Uterus (tissue), 4 donors: Measurements from ENCODE around the gene IQGAP1. TPM values are rescaled to one million over a fixed set of nuclear protein-coding genes. Genes with fewer than 3 reads are reported as not detected.

ENCODE experiments used
- DNase-seq, 2 donors: peaks; one replicate each; pipeline ENCODE4 v3.0.0-alpha.2; 2019 to 2020
- H3K27ac ChIP-seq, 2 donors: fragments of 200-600 bp; sonication (generic); 1 replicate in 1 of 2; 2 replicates in 1 of 2; pipeline ENCODE4 v1.5.1; 2016 to 2018
- H3K27me3 ChIP-seq, 2 donors: fragments of 200-600 bp; sonication (generic); one replicate each; pipeline ENCODE4 v1.5.1; 2018 to 2019; ENCODE audit warnings: control low read depth in 1 of 2
- H3K36me3 ChIP-seq, 2 donors: fragments of 200-600 bp; sonication (generic); one replicate each; pipeline ENCODE4 v1.5.1; 2019; ENCODE audit warnings: control low read depth in 1 of 2
- H3K4me1 ChIP-seq, 2 donors: fragments of 200-600 bp; sonication (generic); one replicate each; pipeline ENCODE4 v1.5.1; 2018 to 2019; ENCODE audit warnings: control low read depth in 1 of 2
- H3K4me3 ChIP-seq, 2 donors: fragments of 200-600 bp; sonication (generic); 1 replicate in 1 of 2; 2 replicates in 1 of 2; pipeline ENCODE4 v1.5.1; 2018 to 2019; ENCODE audit warnings: mild to moderate bottlenecking in 1 of 2
- H3K9me3 ChIP-seq, 2 donors: fragments of 200-600 bp; sonication (generic); one replicate each; pipeline ENCODE4 v1.5.1; 2019; ENCODE audit warnings: control low read depth in 1 of 2
- POLR2A ChIP-seq, 2 donors: fragments of 450-650 bp; IDR thresholded peaks; one replicate each; pipeline ENCODE4 v1.6.1; 2016; ENCODE audit warnings: antibody characterized with exemption in 2 of 2, mild to moderate bottlenecking in 1 of 2, moderate library complexity in 1 of 2
- intact Hi-C: fragments of 100-400 bp; cut with DNase I; formaldehyde crosslinking; loops from one replicate; pipeline ENCODE4 v1.15.1; 2023; ENCODE audit warnings: low total_unique reads
- total RNA-seq, 4 donors: library from RNA; depleted of rRNA in 3 of 4; stranded (reverse); fragments of >200 nt in 3 of 4; gene quantifications; one replicate each; pipeline versions ENCODE4 v1.1.0 to v1.2.4, GENCODE V29; 2014 to 2023
- TF ChIP-seq, protein P1 (sequence below), 4 experiments: fragments of 200-600 bp in 2 of 4; fragments of 450-650 bp in 2 of 4; sonication (generic) in 2 of 4; IDR thresholded peaks; one replicate each; pipeline ENCODE4 v1.5.1; 2016 to 2019; ENCODE audit warnings: antibody characterized with exemption in 4 of 4, mild to moderate bottlenecking in 2 of 4, moderate library complexity in 1 of 4
- donor health status: DM: yes; HTN: yes; CAD: no.

Gene IQGAP1
- total RNA-seq, 4 donors from 2014 or later: 195 to 777 (median 290) TPM

DNA sequence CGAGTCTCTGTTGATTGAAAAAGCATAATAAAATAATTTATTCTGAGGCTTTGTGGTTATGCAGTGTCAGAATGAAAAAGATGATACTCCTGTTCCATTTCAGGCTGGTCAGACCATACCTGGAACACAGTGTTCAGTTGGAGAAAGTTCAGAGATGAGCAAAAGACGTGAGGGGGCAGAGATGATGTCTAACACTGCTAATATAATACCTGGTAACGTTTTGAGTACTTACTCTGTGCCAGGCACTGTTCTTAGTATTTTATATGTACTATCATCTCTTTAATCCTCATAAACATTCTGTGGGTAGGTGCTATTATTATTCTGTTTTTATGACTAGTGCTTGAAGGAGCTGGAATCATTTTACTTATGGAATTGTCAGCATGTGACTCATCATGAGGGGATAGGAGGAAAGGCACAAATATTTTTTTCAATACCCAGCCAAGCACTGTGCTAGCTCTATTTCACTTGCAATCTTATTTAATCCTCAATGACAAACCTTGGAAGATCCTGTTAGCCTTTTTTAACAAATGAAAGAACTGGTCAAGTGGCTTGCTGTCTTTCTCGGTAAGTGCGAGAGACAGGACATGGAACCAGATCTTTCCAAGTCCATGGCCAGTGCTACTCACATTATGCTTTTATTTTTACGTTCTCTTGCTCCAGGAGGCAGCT, 31.8 kb downstream of the IQGAP1 start:
- intact Hi-C loops: no loop called here
- no peaks in the 10 kb centered on the region for H3K27me3 ChIP-seq

DNA sequence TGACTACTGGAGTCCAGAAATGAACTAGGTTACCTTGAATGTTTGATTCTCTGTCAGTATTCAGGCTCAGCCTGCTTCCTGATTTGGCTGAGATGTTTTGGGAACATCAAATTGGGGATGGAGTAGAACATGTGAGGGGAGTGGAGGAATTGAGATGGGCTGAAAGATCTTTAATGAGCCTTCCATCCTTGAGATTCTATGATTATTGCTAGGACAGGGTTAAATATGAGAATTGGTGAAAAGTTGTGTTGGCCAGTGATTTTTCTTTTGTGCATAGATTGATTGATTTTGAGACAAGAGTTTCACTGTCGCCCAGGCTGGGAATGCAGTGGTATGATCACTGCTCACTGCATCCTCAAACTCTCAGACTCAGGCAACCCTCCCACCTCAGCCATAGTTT, 32.4 kb downstream of the IQGAP1 start:
- peak overlapping the region in 1 of 2 donors; percentile 10 for H3K4me3 ChIP-seq
- no peak for DNase-seq
- peaks cover 10 to 11% of the 10 kb centered on the region in 2 donors for H3K4me1 ChIP-seq
- intact Hi-C loops: no loop called here
- H3K27ac ChIP-seq: peak overlapping the region; percentile 85 to 95
- no peaks in the 10 kb centered on the region for H3K36me3 ChIP-seq
- TF ChIP-seq, protein P1, sequence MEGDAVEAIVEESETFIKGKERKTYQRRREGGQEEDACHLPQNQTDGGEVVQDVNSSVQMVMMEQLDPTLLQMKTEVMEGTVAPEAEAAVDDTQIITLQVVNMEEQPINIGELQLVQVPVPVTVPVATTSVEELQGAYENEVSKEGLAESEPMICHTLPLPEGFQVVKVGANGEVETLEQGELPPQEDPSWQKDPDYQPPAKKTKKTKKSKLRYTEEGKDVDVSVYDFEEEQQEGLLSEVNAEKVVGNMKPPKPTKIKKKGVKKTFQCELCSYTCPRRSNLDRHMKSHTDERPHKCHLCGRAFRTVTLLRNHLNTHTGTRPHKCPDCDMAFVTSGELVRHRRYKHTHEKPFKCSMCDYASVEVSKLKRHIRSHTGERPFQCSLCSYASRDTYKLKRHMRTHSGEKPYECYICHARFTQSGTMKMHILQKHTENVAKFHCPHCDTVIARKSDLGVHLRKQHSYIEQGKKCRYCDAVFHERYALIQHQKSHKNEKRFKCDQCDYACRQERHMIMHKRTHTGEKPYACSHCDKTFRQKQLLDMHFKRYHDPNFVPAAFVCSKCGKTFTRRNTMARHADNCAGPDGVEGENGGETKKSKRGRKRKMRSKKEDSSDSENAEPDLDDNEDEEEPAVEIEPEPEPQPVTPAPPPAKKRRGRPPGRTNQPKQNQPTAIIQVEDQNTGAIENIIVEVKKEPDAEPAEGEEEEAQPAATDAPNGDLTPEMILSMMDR (IDR thresholded peaks at IDR 0.05): no peak
- TF ChIP-seq POLR2A (IDR thresholded peaks at IDR 0.05): no peak
- H3K9me3 ChIP-seq: no peaks in the 10 kb centered on the region
- H3K27me3 ChIP-seq: no peaks in the 10 kb centered on the region

More for the DNA sequence above, 31.8 kb downstream of the IQGAP1 start:
- no peaks in the 10 kb centered on the region for H3K9me3 ChIP-seq
- DNase-seq: peak in 1 of 2 donors; percentile 59
- H3K4me3 ChIP-seq: peak overlapping the region in 1 of 2 donors; percentile 10
- peaks cover 6 to 14% of the 10 kb centered on the region in 2 donors for H3K4me1 ChIP-seq
- H3K36me3 ChIP-seq: no peaks in the 10 kb centered on the region
- peak overlapping the region; percentile 85 to 95 for H3K27ac ChIP-seq
- TF ChIP-seq POLR2A (IDR thresholded peaks at IDR 0.05): peak in 1 of 2 donors; percentile 11
- TF ChIP-seq, protein P1 (IDR thresholded peaks at IDR 0.05): no peak

DNA sequence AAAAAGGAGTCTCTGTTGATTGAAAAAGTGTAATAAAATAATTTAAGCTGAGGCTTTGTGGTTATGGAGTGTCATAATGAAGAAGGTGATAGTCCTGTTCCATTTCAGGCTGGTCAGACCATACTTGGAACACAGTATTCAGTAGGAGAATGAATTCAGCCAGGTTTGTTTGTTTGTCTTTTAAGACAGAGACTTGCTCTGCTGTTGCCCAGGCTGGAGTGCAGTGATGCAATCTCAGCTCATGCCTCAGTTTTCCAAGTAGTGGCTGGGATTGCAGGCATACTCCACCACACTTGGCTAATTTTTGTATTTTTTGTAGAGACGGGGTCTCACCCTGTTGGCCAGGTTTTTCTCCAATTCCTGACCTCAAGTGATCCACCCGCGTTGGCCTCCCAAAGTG, 33.5 kb downstream of the IQGAP1 start:
- intact Hi-C loops: no loop called here
- Histone ChIP-seq H3K27ac (peak overlapping the region; percentile 85 to 95), H3K4me3 (no peak overlapping the region), H3K27me3 (no peaks in the 10 kb centered on the region), H3K9me3 (no peaks in the 10 kb centered on the region), H3K4me1 (peaks cover 10 to 18% of the 10 kb centered on the region in 2 donors), H3K36me3 (no peaks in the 10 kb centered on the region)
- no peak for TF ChIP-seq POLR2A (IDR thresholded peaks at IDR 0.05)
- TF ChIP-seq, protein P1 (IDR thresholded peaks at IDR 0.05): no peak
- DNase-seq: no peak

DNA sequence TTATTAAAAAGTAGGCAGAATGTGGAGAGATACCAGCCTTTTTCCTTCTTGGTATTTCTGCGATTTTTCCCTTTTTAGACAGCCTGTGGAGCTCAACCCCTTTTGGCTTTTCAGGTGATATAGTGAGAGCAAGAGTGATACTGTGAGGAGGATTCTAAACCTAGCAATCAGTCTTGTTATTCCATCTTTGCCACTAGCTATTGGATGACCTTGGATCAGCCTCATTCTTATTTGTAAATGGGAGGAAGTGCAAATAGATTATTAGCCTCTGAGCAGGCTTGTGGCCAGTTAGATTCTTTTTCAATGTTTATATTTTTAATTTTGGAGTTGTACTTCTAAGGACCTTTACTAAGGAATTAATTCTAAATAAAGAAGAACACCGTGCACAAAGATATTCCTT, 34.0 kb downstream of the IQGAP1 start:
- Histone ChIP-seq H3K27ac (peak overlapping the region; percentile 85 to 95), H3K27me3 (no peaks in the 10 kb centered on the region), H3K9me3 (no peaks in the 10 kb centered on the region), H3K4me1 (peaks cover 10 to 18% of the 10 kb centered on the region in 2 donors), H3K4me3 (no peak overlapping the region), H3K36me3 (no peaks in the 10 kb centered on the region)
- intact Hi-C loops: no loop called here
- DNase-seq: no peak
- TF ChIP-seq, protein P1 (IDR thresholded peaks at IDR 0.05): no peak
- no peak for TF ChIP-seq POLR2A (IDR thresholded peaks at IDR 0.05)

DNA sequence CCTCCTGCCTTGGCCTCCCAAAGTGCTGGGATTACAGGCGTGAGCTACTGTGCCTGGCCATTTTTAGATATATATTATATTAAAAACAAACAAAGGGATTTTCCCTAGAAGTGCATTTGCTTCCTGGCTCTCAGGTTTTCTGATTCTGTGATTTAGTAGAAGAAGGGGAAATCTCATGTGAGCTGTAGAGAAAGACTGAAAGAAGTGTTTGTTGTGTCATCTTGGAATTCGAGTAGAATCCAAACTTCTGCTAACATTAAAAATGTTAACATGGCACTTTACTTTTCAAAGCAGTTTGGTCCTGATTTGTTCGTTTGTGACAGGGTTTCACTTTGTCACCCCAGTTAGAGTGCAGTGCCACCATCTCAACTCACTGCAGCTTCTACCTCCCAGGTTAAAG, 34.9 kb downstream of the IQGAP1 start:
- no peaks in the 10 kb centered on the region for H3K36me3 ChIP-seq
- intact Hi-C loops: no loop called here
- no peaks in the 10 kb centered on the region for H3K9me3 ChIP-seq
- DNase-seq: no peak
- H3K27ac ChIP-seq: peak overlapping the region; percentile 66 to 95
- TF ChIP-seq, protein P1 (IDR thresholded peaks at IDR 0.05): no peak
- no peak for TF ChIP-seq POLR2A (IDR thresholded peaks at IDR 0.05)
- H3K4me3 ChIP-seq: no peak overlapping the region
- H3K4me1 ChIP-seq: peaks cover 10 to 18% of the 10 kb centered on the region in 2 donors
- H3K27me3 ChIP-seq: no peaks in the 10 kb centered on the region
